ENCODE results near the gene ADAMTS14.
A peak's percentile ranks its signal among the peaks of the same experiment; 100 is the strongest.
"Not testable (repeated sequence)": the region's sequence is repeated elsewhere in the genome, so short reads cannot be mapped to it uniquely, and the experiment has no call there.

Gene ADAMTS14

DNA sequence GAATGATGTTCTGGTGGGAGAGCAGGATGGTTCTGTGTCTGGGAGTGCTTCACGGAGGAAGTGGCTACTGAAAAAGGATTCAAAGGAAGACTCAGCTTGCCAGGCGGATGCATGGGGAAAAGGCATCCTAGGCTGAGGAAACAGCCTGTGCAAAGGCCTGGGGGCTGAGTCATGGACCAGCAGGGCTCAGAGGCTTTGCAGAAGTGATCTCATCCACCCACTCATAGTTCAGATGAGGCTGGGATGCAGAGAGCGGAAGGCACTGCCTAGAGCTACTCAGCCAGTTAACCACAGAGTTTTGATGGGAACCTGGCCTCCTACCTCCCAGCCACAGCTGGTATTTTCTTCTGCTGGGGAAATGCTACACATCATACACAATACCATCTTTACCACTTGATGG is 15.8 kb upstream of the ADAMTS14 start:
- DNase-seq (ENCODE audit: low spot score), result peak; percentile 88

DNA sequence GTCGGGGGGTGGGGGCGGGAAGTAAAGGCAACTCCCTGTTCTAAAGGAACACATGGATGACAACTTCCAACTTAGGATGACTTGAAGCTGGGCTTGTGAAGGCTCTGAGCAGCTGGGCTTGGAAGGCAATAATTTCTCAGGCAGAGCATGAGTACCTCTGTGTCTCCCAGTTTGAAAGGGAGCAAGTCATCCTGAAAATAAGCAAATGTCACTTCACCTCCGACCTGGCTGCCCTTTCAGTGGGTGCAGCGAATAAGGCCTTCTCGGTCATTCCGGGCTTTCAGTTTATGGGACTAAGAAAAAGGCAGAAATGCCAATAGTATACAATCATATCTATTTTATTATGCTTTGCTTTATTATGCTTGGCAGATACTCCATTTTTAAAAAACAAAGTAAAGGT is 15.3 kb upstream of the ADAMTS14 start:
- DNase-seq (ENCODE audit: low spot score), result no peak

DNA sequence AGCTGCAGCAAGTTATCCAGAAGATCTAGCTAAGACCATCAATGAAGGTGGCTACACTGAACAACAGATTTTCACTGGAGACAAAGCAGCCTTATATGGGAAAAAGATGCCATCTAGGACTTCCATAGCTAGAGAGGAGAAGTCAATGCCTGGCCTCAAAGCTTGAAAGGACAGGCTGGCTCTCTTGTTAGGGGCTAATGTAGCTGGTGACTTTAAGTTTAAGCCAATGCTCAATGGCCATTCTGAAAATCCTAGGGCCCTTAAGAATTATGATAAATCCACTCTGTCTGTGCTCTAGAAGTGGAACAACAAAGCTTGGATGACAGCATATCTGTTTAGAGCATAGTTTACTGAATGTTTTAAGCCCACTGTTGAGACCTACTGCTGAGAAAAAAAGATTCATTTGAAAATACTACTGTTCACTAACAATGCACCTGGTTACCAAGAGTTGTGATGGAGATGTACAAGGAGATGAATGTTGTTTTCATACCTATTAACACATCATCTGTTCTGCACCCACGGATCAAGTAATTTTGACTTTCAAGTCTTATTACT is 13.6 kb upstream of the ADAMTS14 start:
- no peak for DNase-seq (ENCODE audit: low spot score)

DNA sequence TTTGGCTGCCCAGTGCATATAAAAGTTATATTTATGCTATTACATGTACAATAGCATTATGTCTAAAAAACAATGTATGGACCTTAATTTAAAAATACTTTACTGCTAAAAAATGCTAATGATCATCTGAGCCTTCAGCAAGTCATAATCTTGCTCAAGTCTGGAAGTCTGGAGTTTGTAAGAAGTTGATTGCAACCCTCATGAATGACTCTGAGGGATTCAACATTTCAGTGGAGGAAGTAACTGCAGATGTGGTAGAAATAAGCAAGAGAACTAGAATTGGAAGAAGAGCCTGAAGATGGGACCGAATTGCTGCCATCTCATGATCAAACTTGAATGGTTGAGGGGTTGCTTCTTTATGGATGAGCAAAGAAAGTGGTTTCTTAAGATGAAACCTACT is 13.0 kb upstream of the ADAMTS14 start:
- DNase-seq (ENCODE audit: low spot score), result no peak

DNA sequence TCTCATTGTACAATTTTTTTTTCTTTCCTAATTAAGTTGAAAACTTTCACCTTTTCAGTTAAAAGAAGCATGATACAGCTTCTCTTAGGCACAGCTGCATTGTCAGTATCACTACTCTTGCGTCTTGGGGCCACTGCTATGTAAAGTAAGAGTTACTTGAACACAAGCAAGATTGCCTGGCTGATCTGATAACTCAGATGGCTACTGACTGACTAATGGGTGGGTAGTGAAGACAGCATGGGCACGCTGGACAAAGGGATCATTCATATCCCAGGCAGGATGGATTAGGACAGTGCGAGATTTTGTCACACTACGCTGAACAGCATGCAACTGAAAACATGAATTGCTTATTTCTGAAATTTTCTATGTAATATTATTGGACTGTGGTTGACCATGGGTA is 11.6 kb upstream of the ADAMTS14 start:
- DNase-seq (ENCODE audit: low spot score), result no peak

DNA sequence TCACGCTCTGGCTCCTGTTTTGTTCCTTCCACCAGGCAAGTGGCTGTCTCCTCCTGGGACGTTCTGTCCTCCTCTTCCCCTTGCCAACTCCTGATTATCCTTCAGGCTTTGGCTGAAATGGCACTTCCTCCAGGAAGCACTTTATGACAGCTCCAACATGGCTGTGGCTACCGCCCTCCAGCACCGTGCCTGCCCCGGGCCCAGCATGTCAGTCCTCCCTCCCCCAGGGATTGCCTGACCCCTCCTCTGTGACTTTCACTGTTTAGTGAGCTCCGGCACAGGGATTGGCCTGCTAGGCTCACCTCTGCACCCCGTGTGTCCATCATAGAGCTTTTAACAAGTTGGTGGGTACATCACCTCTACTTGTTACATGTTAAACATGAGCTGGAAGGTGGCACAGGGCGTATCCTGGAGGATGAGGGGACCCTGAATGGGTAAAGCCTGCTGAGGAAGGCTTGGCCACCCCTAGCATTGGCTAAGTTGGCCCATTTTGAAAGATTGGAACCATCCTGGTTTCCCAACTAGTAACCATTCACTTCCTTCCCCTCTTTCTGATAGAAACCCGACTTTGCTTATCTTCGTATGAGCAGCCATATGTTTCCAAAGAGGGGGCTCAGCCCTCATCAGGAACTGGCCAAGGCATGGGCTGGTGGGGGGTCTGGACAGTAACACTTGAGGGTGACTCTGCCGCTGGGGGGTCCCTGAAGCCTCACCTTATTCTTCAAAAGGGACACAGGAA is 10.5 kb upstream of the ADAMTS14 start:
- DNase-seq (ENCODE audit: low spot score), result no peak

DNA sequence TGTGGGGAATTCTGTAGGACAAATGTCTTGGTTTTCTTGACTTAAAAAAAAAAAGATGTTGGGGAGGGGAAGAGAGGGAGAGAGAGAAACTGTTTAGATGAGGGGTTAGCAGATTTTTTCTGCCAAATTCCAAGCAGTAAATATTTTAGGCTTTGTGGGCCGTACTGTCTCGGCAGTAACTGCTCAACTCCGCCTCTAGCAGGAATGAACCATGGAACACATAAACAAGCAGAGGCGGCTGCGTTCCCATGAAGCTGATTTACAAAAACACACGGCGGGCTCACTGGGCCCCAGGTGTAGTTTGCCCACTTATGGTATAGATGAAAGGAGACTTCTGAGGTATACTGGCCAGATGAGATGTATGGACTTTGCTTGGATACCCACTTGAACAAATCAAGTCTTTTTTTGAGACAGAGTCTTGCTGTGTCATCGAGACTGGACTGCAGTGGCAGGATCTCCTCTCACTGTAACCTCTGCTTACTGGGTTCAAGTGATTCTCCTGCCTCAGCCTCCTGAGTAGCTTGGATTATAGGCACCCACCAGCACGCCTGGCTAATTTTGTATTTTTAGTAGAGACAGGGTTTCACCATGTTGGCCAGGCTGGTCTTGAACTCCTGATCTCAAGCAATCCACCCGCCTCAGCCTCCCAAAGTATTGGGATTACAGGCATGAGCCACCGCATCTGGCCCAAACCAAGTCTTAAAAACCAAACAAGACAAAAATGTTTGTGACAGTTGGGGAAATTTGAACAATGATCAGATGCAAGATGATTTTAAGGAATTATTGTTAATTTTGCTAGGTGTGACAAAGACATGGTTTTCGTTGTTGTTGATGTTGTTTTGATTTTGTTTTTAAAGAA is 9.7 kb upstream of the ADAMTS14 start:
- DNase-seq (ENCODE audit: low spot score), result peak; percentile 52

DNA sequence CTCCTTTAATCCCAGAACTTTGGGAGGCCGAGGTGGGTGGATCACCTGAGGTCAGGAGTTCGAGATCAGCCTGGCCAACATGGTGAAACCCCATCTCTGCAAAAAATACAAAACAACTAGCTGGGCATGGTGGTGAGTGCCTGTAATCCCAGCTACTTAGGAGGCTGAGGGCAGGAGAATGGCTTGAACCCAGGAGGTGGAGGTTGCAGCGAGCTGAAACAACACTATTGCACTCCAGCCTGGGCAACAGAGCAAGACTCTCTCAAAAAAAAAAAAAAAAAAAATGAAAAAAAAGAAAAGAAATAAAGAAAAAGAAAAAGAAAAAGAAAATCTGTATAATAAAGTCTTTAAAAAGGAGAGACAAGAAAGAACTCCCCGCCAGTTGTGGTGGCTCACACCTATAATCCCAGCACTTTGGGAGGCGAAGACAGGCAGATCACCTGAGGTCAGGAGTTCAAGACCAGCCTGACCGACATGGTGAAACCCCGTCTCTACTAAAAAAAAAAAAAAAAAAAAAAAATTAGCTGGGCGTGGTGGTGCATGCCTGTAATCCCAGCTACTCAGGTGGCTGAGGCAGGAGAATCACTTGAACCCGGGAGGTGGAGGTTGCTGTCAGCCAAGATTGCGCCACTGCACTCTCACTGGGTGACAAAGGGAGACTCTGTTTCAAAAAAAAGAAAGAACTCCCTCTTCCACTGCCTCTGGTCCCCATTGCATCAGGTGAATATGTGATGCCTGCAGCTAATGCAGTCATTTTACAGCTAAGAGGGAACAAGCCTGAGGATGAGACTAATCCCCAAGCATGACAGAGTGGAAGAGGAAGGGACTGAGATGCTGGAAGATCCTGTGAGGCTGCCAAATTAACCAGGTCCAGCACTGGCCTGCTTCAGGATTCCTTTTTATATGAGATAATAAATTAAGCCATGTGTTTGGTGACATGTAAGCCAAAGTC is 8.6 kb upstream of the ADAMTS14 start:
- DNase-seq (ENCODE audit: low spot score), result not testable (repeated sequence)

DNA sequence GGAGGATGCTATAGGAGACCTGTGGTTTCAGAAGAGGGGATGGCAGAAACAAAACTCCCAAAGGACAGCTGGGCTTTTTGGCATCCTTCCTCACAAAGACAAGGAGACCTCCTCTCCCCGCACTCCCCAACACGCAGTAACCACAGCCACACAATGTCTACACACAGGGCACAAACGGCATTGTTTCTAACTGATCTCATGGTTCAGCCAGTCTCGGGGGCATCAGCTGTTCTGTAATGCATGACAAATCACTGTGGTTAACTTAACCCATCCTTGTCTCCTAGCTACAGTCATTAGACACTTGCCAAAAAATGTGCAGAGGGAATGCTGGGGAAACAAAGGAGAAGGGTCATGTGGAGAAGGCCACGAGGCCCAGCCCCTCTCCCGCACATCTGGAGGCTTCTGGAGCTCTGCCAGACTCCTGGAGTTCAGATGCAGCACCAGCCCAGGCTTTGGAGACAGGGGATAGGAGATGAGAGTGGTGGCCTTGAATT is 7.6 kb upstream of the ADAMTS14 start:
- DNase-seq (ENCODE audit: low spot score), result peak; percentile 88

DNA sequence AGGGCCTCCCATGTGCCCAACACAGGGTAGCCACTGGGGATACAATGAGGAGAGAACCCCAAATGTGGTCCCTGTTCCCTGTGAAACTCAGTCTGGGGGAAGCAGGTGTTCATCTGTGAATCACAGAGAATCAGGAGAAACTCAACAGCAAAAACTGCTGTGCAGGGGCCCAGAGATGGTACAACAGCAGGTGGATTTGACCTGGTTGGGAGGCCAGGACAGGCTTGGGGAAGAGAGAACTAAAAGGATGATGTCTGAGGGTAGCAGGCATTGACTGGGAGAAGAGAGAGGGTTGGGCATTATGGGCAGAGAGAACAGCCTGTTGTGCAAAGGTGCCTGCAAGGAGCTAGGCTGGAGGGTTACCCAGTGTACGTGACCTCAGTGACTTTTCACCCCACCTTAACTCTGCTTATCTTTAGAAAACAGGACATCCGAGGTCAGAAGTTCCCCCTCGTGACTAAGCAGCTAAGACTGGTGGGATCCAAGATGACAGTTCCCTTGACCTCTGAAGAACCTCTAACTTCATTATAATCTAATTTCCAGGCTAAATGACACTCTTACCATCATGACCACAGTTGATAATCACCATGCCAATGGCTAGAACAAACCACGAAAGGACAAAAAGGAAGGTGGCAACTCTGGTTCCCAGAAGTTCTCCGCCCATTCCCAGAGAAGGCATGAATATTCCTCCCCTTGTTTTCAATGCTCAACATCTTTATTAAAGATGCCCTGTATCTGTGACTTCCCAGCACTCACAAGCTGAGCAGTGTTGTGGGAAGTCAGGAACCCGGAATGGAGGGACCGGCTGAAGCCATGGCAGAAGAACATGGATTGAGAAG is 5.1 kb upstream of the ADAMTS14 start:
- no peak for DNase-seq (ENCODE audit: low spot score)

DNA sequence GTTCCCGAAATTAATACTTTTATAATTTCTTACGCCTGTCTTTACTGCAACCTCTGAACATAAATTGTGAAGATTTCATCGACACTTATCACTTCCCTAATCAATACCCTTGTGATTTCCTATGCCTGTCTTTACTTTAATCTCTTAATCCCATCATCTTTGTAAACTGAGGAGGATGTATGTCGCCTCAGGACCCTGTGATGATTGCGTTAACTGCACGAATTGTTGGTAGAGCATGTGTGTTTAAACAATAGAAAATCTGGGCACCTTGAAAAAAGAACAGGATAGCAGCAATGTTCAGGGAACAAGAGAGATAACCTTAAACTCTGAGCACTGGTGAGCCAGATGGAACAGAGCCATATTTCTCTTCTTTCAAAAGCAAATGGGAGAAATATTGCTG is 4.5 kb upstream of the ADAMTS14 start:
- DNase-seq (ENCODE audit: low spot score), result not testable (repeated sequence)

DNA sequence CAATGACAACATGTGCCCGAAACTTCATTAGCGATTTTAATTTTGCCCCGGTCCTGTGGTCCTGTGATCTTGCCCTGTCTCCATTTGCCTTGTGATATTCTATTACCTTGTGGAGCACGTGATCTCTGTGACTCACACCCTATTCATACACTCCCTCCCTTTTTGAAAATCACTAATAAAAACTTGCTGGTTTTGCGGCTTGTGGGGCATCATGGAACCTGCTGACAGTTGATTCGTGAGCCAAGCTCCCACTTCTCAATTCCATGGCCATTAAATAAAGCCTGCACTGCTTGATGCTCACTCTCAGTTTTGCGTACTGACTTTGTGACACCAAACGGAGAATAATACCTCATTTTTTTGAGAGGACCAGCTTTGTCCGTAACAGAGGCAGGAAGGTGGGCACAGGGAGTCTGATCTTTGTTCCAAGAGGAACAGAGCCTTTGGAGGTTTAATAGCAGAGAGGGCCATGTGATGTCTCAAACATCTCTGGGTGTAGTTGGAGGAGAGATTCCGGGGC is 3.8 kb upstream of the ADAMTS14 start:
- DNase-seq (ENCODE audit: low spot score), result no peak

DNA sequence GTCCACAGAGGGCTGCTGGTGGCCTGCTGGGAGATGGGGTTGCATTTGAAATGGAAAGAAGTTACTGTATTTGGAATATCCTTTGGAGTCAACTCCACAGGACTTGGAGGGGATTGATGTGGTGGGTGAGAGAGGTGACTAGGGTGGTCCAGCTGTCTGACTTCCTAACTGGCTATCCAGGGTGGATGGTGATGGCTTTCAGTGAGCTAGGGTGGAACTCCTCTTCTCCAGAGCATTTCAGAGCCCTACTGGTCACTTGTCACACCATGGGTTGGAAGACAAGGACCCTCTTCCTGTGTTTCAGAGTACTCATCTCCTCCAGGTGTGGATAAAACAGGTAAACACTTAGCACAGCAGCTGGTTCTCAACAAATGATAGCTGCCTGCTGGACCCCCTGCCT is 3.3 kb upstream of the ADAMTS14 start:
- DNase-seq (ENCODE audit: low spot score), result no peak

DNA sequence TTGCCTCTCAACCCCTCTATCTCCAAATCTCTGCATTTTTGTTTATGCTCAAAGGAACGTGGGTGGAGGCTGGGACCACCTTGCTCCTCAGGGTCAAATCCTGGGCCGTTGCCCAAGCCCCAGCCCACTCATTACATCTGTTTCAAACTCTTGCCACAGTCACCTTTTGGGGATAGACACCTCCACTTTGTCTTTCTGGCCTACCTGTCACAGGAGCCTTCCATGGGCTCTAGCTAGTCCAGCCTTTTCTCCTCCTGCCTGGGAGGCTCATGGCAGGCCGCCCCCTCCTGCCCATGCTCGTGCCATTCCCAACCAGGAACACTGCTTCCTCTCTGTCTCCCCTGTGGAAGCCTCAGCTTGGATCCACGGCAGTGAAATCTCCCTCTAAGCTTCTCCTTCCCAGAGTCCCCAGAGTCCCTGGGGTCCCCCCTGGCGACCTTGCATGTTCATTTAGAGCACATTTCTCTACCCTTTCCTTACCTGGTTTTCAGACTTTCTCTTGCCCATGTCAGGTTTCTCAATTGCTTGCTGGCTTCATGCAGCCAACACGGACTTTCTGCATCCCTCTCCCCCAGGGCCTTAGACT is 2.5 kb upstream of the ADAMTS14 start:
- DNase-seq (ENCODE audit: low spot score), result no peak

DNA sequence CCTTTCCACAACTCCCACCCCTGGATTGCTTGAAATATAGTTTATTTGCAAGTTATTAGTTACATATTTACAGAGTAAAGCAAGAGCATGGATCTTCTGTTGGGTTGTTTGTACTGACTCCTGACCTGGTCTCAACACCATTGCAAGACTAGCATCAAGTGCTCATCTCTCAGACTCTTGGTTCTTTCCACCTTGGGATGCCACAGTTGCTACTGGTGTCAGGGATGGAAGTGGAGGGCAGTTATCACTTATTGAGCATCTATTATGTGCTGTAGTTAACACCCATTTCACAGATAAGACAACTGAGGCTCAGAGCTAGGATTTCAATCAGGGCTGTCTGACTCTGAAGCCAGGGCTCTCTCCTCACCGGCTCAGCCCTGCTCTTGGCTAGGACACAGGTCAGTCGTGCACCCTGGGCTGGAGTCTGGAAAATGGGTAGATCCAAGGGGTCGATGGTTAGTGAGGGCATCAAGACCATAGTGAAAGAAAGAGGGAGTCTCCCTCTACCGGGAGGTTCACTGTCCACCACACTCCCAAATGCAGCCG is 614 bp upstream of the ADAMTS14 start:
- DNase-seq (ENCODE audit: low spot score), result no peak

DNA sequence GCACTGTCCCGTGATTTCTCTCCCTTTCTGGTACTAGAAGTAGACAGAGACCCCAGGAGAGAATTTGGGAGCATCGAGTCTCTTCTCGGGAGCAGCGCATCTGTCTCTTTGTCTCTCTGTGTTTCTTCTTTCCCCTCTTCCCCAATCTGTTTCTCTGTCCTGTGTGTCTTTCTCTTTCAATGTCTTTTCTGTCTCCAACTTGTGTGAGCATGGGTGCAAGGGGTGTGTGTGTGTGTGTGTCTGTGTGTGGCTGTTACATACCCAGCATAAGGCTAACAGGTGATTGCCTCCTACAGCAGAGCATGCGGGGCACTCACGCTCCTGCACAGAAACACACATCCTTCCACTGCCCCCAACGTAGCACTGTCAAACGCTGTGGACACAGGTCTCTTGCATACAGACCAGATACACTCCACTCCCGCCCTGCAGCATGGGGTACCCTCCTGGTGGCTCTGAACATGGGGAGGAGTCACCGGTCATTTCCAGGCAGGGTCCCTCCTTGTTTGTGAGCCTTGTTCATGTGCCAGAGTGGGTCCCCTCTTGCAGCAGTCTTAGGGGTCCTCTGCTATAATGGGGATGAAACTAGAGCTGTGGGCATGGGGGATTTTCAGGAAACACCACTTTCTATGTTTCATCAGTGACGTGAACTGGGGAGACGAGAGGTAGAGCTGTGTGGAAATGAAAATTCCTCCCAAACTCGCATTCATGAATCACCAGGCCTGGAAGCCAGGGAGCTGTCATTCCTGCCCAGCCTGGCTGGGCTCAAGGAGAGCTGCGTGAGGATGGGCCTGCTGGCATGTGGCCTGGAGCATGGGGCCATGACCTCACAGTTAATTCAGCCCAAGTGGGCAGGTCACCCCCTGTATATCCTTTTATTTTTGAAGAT is 980 bp downstream of the ADAMTS14 start:
- DNase-seq (ENCODE audit: low spot score), result peak; percentile 93

DNA sequence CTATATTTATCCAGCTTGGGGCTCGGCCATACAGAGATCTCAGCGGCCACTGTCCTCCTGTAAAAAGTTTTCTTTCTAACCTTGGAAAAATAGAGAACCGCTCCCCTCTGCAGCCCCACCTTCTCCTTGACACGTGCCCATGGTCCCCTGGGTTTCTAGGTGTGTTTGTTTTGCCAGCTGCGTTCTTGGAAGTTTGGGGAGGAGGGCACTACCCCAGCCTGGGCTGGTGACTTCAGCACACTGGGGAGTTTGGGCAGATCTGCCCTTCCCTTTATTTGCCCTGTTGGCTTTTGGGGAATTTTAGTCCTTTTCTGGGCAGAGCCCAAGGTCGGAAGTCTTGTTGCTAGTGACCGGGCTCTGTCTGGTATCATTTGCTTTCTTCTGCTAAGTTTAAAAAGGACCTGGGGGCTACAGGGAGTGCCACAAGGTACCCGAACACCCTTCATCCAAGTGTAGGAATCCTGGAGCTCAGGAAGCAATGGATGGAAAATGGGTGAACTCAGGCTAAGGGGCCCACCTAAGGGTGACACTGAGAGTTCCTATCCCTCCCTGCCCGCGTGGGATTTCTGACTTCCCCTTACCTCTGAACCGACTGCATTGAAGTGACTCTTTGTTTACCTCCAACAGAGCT is 1.7 kb downstream of the ADAMTS14 start:
- no peak for DNase-seq (ENCODE audit: low spot score)

Data from AG08396 (cell line).